HepG2 (cell line): Measurements from ENCODE around the gene ELP5.

Experiments used
- BHLHE40 ChIP-seq: IDR thresholded peaks from 2 replicates; pipeline ENCODE4 v1.6.1; 2011; ENCODE audit warnings: low read length, improper control_type of control experiment
- SRSF1 ChIP-seq: fragments of 200-400 bp; formaldehyde crosslinking; optimal IDR thresholded peaks from 2 replicates; pipeline ENCODE3; 2017; ENCODE audit warnings: mild to moderate bottlenecking, low read depth, low read length, moderate library complexity
- ZNF253 ChIP-seq: sonication (generic); formaldehyde crosslinking; IDR thresholded peaks from 2 replicates; pipeline ENCODE4 v1.8.0; 2022; ENCODE audit warnings: mild to moderate bottlenecking, missing genetic modification reagents, borderline replicate concordance

- no peak for TF ChIP-seq SRSF1
- no peak for TF ChIP-seq ZNF253 (CRISPR knock-in tag)
- no peak for TF ChIP-seq BHLHE40
These were observed 11.6 kb upstream of the ELP5 start for GRCh38 chr17:7240375-7240774.
